Umbilical cord (tissue), 2 donors: ENCODE results near the gene FLRT1. TPM values are rescaled to one million over a fixed set of nuclear protein-coding genes. Genes with fewer than 3 reads are reported as not detected.

Experiments
- DNase-seq: peaks from one replicate; pipeline ENCODE4 v3.0.0-alpha.2; 2015; ENCODE audit warnings: low spot score
- total RNA-seq: library from RNA; depleted of rRNA; stranded (reverse); fragments of >200 nt; gene quantifications from one replicate; pipeline ENCODE4 v1.2.3, GENCODE V29; 2014; ENCODE audit warnings: low replicate concordance; ENCODE audit not compliant: insufficient read depth

Gene FLRT1
- total RNA-seq, 1 donor from 2014 or later, result 0.48 TPM

DNA sequence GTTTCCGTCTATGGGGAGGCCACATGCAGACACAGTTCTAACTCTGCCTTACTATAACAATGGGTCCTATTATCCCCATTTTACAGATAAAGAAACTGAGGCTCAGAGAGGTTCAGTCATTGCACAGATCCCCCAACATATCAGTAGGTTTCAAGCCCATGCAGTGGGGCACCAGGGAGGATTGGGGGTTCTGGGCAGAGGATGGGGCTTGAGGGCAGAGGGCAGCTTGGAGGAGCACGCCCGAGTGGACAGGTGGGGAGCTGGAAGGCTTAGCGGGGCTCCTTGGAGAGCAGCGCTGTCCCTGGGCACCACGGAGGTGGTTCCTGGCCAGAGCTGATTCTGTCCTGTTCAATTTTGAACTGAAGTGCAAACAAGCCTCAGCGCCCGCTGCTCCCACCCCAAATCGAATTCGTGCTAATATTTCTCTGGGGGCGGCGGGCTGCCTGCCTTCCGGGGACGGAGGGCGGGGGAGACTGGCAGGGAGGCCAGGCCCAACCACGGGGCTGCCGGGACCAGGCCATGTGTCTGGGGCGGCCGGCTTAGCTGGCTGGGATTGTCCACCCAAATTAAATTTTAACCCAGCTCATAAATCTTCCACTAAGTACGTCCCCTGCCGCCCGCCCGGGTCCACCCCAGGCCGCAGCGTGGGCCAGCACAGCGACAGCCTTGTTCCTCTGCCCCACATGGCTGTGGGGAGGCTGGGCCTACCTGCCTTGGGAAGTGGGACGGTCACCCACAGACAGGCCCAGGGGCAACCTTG, 49.4 kb downstream of the FLRT1 start:
- no peak for DNase-seq

Other genes with a start within 250 kb of the FLRT1 start
- gene SPINDOC, start 222.5 kb upstream of the FLRT1 start, total RNA-seq, result 6.0 TPM
- 10.8 TPM for gene MARK2, start 196.8 kb upstream of the FLRT1 start, total RNA-seq
- 3.4 TPM for gene RCOR2, start 118.8 kb upstream of the FLRT1 start, total RNA-seq
- 3.6 TPM for gene NAA40, start 96.9 kb upstream of the FLRT1 start, total RNA-seq
- gene COX8A, start 61.3 kb upstream of the FLRT1 start, total RNA-seq, result 234 TPM
- gene OTUB1, start 49.5 kb upstream of the FLRT1 start, total RNA-seq, result 17.6 TPM
- 8.9 TPM for gene MACROD1, start 130.2 kb downstream of the FLRT1 start, total RNA-seq
- gene STIP1, start 150.2 kb downstream of the FLRT1 start, total RNA-seq, result 47.2 TPM
- 14.2 TPM for gene FERMT3, start 170.8 kb downstream of the FLRT1 start, total RNA-seq
- 23.6 TPM for gene TRPT1, start 190.3 kb downstream of the FLRT1 start, total RNA-seq
- 17.3 TPM for gene NUDT22, start 190.3 kb downstream of the FLRT1 start, total RNA-seq
- gene DNAJC4, start 194.6 kb downstream of the FLRT1 start, total RNA-seq, result 13.5 TPM
- gene VEGFB, start 198.7 kb downstream of the FLRT1 start, total RNA-seq, result 46.9 TPM
- gene FKBP2, start 205.2 kb downstream of the FLRT1 start, total RNA-seq, result 32.7 TPM
- gene PPP1R14B, start 211.0 kb downstream of the FLRT1 start, total RNA-seq, result 60.4 TPM
- 17.6 TPM for gene PLCB3, start 215.6 kb downstream of the FLRT1 start, total RNA-seq
- 52.5 TPM for gene BAD, start 248.7 kb downstream of the FLRT1 start, total RNA-seq
- gene GPR137, start 249.9 kb downstream of the FLRT1 start, total RNA-seq, result 0.48 TPM